Muscle layer of colon (tissue), 2 donors: ENCODE results near the gene DCDC2.
A peak's percentile ranks its signal among the peaks of the same experiment; 100 is the strongest.
"Not testable (repeated sequence)": the region's sequence is repeated elsewhere in the genome, so short reads cannot be mapped to it uniquely, and the experiment has no call there.

Experiments
- H3K27ac ChIP-seq: one replicate; pipeline ENCODE4 v1.7.0; 2013; ENCODE audit warnings: low read depth, mild to moderate bottlenecking, low read length, moderate library complexity
- H3K27me3 ChIP-seq, 2 donors: one replicate each; pipeline ENCODE4 v1.7.0; 2013; ENCODE audit warnings: low read length in 2 of 2, mild to moderate bottlenecking in 2 of 2; ENCODE audit not compliant: insufficient read depth in 2 of 2, control insufficient read depth in 1 of 2
- H3K36me3 ChIP-seq: one replicate; pipeline ENCODE4 v1.7.0; 2013; ENCODE audit warnings: mild to moderate bottlenecking, low read length; ENCODE audit not compliant: insufficient read depth
- H3K4me1 ChIP-seq: one replicate; pipeline ENCODE4 v1.7.0; 2013; ENCODE audit warnings: mild to moderate bottlenecking, low read length; ENCODE audit not compliant: insufficient read depth
- H3K4me3 ChIP-seq, 2 donors: one replicate each; pipeline ENCODE4 v1.7.0; 2013; ENCODE audit warnings: low read length in 2 of 2, low read depth in 1 of 2, mild to moderate bottlenecking in 1 of 2, moderate library complexity in 1 of 2
- H3K9ac ChIP-seq: one replicate; pipeline ENCODE4 v1.7.0; 2013; ENCODE audit warnings: low read length
- H3K9me3 ChIP-seq: one replicate; pipeline ENCODE4 v1.7.0; 2013; ENCODE audit warnings: mild to moderate bottlenecking, low read length
- donor health status: abdominal sarcoma.
- donor health status: Adenocarcinoma of cecum.

Gene DCDC2

DNA sequence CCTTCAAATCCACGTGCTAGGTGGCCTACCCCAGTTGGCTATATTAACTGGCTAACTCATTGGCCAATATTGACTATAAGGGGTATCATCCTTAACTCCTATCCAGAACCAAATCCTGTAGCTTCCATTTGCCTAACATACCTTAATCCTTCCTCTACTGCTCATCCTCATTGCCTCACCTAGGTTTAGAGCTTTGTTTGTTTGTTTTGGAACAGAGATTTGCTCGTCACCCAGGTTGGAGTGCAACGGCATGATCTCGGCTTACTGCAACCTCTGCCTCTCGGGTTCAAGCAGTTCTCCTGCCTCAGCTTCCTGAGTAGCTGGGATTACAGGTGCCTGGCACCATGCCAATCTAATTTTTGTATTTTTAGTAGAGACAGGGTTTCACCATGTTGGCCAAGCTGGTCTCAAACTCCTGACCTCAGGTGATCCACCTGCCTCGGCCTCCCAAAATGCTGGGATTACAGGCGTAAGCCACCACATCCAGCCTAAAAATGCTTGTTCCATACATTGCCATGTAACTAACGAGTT, 7.3 kb upstream of the DCDC2 start:
- H3K27me3 ChIP-seq, H3K27ac ChIP-seq, H3K4me3 ChIP-seq, H3K36me3 ChIP-seq, H3K9me3 ChIP-seq, H3K9ac ChIP-seq, H3K4me1 ChIP-seq: not testable (repeated sequence)

DNA sequence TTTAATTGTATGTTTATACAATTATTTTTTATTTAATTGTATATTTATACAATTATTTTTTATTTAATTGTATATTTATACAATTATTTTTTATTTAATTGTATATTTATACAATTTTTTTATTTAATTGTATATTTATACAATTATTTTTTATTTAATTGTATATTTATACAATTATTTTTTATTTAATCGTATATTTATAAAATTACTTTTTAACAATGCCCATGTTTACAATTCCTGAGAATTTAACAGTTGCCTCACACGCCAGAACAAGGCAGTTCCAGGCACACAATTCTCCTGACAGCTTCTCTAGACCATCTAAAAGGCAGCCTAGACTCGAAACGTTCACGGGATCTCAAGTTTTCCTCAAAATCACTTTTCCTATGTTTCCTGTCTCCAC, 4.5 kb upstream of the DCDC2 start:
- H3K27ac ChIP-seq, H3K4me3 ChIP-seq, H3K36me3 ChIP-seq, H3K9me3 ChIP-seq, H3K27me3 ChIP-seq, H3K9ac ChIP-seq, H3K4me1 ChIP-seq: not testable (repeated sequence)

DNA sequence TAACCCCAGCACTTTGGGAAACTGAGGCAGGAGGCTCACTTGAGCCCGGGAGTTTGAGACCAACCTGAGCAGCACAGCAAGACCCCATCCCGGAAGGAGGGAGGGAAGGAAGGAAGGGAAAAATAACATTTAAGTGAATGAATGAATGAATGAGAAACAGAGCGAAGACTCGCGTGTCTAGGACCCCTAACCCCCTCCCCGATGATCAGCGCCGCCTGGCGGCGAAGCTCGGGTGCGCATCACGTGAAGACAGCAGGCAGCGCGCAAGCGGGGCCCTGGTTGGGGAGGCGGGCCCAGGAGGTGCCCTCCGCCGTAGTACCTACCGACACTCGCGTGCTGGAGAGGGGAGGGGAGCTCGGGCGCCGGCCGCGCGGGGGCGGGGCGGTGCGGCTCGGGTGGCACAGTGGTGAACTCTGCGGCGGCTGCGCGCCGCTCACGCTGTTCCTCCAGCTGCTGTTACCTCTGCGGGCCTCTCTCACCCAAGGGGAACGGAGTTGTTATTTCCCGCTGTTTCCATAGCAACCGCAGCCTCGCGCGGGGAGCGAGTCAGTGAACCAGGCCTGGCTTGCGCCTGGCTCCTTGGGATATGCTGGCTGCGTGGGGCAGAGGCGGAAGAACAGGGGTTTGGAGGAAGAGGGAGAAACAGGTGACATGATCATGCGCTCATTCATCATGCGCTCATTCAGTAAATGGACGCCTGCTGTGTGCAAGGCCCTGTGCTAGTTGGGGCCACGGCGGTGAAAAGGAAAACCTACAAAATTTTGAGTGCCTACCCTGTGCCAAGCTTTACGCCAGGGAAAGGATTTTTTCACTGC, 2.0 kb upstream of the DCDC2 start:
- Histone ChIP-seq H3K27ac (no peak overlapping the region), H3K27me3 (no peaks in the 10 kb centered on the region), H3K9ac (no peak overlapping the region), H3K9me3 (no peaks in the 10 kb centered on the region), H3K36me3 (no peaks in the 10 kb centered on the region), H3K4me3 (peak overlapping the region; percentile 52 to 62), H3K4me1 (no peaks in the 10 kb centered on the region)

DNA sequence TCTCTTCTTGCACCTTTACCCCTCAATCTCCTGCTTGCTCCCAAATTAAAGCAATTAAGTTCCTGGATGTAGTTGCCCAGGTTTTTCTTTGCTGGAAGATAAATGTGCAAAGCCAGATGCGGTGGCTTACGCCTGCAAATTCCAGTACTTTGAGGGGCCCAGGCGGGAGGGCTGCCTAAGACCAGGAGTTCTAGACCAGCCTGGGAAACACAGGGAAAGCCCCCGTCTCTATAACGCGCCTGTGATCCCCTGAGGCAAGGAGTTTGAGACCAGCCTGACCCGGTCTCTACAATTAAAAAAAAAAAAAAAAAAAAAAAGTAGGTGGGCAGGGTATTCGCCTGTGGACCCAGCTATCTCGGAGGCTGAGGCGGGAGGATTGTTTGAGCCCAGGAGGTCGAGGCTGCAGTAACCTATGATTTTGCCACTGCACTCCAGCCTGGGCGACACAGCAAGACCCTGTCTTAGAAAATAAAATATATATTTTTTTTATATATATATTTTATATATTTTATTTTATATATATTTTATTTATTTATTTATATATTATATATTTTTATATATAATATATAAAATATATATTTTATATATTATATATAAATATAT, 461 bp upstream of the DCDC2 start:
- Histone ChIP-seq H3K27ac (no peak overlapping the region), H3K36me3 (no peaks in the 10 kb centered on the region), H3K4me1 (no peaks in the 10 kb centered on the region), H3K27me3 (no peaks in the 10 kb centered on the region), H3K9me3 (no peaks in the 10 kb centered on the region), H3K4me3 (peak overlapping the region in 1 of 2 donors; percentile 22), H3K9ac (no peak overlapping the region)

DNA sequence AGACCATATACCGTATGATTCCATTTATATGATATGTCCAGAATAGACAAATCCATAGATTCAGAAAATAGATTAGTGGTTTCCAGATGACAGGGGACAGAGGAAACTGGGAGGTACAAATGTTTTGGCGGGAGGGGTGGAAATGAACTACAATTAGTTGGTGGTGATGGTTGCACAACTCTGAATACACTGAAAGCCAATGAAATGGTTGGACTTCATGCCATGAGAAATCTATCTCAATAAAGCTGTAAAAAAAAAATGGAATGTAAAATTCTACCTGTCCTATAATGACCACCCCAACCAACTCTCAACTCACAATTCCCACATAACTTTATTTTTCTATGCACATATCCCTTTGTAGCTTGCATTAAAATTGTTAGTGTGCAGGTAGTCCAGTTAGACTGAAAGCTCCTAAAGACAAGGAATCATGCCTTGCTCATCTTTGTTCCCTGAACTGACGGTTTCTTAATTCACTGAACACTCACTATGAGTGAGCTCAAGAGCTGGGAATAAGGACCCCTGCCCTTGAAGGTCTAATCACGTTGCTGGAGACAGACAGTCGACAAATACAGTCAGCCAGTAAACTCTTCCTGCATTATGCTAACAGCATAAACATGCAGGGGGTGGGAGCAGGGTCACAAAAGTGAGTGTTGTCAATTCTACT, 1.4 kb downstream of the DCDC2 start:
- no peak overlapping the region for H3K4me3 ChIP-seq
- H3K27ac ChIP-seq = no peak overlapping the region

DNA sequence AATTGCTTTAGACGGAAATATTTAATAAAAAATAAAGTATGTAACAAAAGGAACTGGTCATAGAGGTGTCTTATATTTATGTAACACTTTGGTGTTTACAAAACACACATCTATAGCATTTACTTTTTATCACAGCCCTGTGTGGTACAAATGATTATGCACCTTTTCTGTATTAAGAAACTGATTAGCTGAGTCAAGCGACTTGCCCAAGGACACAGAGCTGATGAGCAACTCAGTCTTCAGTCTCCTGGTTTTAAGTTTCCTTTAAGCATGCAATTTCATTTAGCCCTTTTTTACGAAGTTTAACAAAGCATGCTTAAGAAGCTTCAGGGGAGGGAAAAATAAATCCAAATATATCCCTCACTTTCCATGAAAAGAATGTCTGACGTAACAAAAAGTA, 2.5 kb downstream of the DCDC2 start:
- no peaks in the 10 kb centered on the region for H3K9me3 ChIP-seq
- H3K27ac ChIP-seq = no peak overlapping the region
- no peaks in the 10 kb centered on the region for H3K27me3 ChIP-seq
- no peak overlapping the region for H3K4me3 ChIP-seq
- no peaks in the 10 kb centered on the region for H3K36me3 ChIP-seq
- no peaks in the 10 kb centered on the region for H3K4me1 ChIP-seq
- H3K9ac ChIP-seq = no peak overlapping the region

More for the DNA sequence above, 1.4 kb downstream of the DCDC2 start:
- Histone ChIP-seq H3K4me1 (no peaks in the 10 kb centered on the region), H3K9me3 (no peaks in the 10 kb centered on the region), H3K9ac (no peak overlapping the region), H3K36me3 (no peaks in the 10 kb centered on the region), H3K27me3 (no peaks in the 10 kb centered on the region)

DNA sequence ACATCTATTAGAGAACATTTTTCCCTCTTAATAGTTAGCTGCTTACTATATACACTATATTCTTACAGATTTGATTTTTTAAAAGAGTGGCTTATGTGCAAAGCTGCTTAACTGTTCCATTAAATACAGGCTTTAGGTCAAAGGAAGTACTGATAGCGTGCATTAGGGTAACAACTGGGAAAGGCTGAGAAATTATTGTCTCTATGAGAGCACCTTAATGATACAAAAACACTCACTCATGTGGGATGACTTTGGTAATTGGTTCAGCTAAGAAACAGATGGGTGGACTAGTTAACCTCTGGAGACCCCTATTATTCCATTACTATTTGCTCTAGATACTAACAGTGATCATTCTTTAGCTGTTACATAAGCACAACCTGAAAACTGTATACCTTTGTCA, 4.0 kb downstream of the DCDC2 start:
- Histone ChIP-seq H3K4me3 (no peak overlapping the region), H3K9ac (no peak overlapping the region), H3K27me3 (no peaks in the 10 kb centered on the region), H3K36me3 (no peaks in the 10 kb centered on the region), H3K4me1 (no peaks in the 10 kb centered on the region), H3K27ac (no peak overlapping the region), H3K9me3 (no peaks in the 10 kb centered on the region)

DNA sequence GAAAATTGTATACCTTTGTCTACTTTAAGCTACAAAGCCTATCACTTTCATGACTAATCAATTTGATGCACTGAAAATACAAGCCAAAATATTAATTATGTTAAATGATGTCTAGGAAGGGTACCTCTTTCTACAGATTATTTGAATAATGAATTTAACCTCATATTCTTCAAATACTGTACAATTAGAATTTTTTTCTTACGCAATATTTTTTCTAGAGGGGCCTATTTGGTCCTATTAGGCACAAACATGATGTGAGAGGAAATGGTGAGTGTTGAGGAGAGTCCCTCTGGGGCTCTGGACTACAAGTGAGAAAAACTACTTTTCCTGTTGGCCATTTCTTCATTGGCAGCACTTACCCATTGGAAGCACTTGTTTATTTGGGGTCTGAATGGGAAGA, 5.4 kb downstream of the DCDC2 start:
- Histone ChIP-seq H3K27ac (no peak overlapping the region), H3K4me1 (no peaks in the 10 kb centered on the region), H3K9me3 (no peaks in the 10 kb centered on the region), H3K9ac (no peak overlapping the region), H3K4me3 (no peak overlapping the region), H3K36me3 (no peaks in the 10 kb centered on the region), H3K27me3 (no peaks in the 10 kb centered on the region)

DNA sequence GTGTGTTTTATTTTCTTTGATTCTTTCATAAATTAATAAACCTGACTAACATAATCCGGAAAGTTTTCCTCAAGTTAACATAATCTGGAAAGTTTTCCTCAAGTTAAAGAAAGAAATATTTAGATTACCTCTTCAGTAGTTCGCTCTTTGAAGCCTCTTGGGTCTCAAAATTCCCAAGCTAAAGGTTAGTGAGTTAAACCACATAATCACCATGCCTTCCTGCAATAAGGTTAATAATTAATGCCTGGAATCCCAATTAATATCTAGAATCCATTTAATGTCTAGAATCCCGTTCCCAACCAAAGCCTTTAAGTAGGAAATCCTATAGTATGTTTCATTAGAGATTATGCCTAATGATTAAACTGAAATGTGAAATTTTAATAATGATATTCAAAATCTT, 12.9 kb downstream of the DCDC2 start:
- Histone ChIP-seq H3K9me3 (no peaks in the 10 kb centered on the region), H3K4me1 (no peaks in the 10 kb centered on the region), H3K27ac (no peak overlapping the region), H3K27me3 (no peaks in the 10 kb centered on the region), H3K36me3 (no peaks in the 10 kb centered on the region), H3K9ac (no peak overlapping the region), H3K4me3 (no peak overlapping the region)

DNA sequence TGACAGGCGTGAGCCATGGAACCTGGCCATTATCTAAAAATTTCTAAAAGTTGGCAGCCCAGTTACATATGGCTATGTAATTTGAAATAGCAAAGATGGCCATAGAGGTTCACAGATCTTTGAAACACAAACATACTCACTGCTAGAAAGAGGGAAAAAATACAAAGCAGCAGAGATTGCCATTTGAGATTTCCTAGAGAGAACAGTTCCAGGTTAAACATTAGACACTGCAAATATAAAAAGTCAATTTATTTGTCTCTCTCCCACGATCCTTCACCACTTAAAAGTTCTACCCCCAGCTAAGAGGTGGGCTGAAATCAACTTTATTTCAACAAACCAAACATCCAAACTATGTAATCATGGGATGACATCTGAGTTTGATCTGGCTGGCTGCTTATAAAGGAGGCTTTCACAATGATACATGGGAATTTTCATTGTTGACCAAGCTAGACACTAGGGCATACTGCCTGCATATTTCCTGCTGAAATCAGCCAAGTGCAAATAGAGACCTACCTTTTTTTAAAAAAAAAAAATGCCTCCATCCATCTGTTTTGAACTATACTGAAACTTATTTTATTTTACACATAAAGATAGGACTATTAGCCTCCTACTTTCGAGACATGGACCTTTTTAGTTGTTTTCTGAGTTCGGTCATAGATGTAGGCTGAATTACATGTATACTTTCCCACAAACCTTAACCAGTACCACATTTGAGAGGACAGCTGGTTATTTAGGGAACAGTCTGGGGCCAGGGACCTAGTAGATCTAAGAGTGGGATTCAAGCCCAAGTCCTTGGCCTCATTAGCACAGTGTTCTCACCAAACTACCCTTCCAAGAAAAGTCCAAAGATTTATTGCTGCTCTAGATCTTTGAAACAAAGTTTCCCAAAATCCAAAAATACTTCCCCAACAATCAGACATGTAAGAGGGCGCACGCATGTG, 16.6 kb downstream of the DCDC2 start:
- Histone ChIP-seq H3K9me3 (no peaks in the 10 kb centered on the region), H3K4me3 (no peak overlapping the region)

DNA sequence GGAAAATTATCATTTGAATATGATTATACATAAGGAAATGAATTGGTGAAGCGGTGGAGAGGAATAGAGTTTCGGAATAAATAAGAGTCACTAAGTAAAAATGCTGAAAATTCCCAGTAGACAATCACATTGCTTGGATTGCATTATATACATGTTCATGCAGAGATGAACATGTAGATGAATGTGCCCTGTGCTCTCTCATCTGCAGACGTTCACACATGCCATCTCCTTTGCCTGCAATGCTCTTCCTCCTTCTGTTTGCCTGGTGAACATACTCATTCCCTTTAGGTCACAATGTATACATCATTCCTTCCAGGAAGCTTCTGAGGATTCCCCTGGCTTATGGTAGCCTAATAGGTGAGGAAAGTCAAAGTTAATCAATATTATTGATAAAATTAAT, 17.9 kb downstream of the DCDC2 start:
- Histone ChIP-seq H3K27ac (no peak overlapping the region), H3K9ac (no peak overlapping the region), H3K27me3 (no peaks in the 10 kb centered on the region), H3K9me3 (no peaks in the 10 kb centered on the region), H3K36me3 (no peaks in the 10 kb centered on the region), H3K4me3 (no peak overlapping the region), H3K4me1 (no peaks in the 10 kb centered on the region)

More for the DNA sequence above, 16.6 kb downstream of the DCDC2 start:
- Histone ChIP-seq H3K9ac (no peak overlapping the region), H3K36me3 (no peaks in the 10 kb centered on the region), H3K27me3 (no peaks in the 10 kb centered on the region), H3K4me1 (no peaks in the 10 kb centered on the region), H3K27ac (no peak overlapping the region)
